HepG2 (cell line): ENCODE measurements around the gene AHNAK. TPM values are rescaled to one million over a fixed set of nuclear protein-coding genes. Genes with fewer than 3 reads are reported as not detected.

ENCODE experiments used
- CHD2 ChIP-seq: IDR thresholded peaks from 2 replicates; pipeline ENCODE4 v1.6.1; 2011; ENCODE audit warnings: low read depth, low read length, improper control_type of control experiment
- DZIP1 ChIP-seq: sonication (generic); formaldehyde crosslinking; IDR thresholded peaks from 2 replicates; pipeline ENCODE4 v1.5.0; 2020; ENCODE audit warnings: mild to moderate bottlenecking, missing genetic modification reagents
- ESRRA ChIP-seq: sonication (generic); formaldehyde crosslinking; IDR thresholded peaks from 2 replicates; pipeline ENCODE4 v1.5.1; 2020; ENCODE audit warnings: mild to moderate bottlenecking, low read depth, missing genetic modification reagents
- HNF4A ChIP-seq: sonication (generic); formaldehyde crosslinking; IDR thresholded peaks from 2 replicates; pipeline ENCODE4 v1.4.0; 2020; ENCODE audit warnings: missing genetic modification reagents
- KIAA2018 ChIP-seq: sonication (generic); formaldehyde crosslinking; IDR thresholded peaks from 2 replicates; pipeline ENCODE4 v1.5.0; 2020; ENCODE audit warnings: mild to moderate bottlenecking, missing genetic modification reagents, borderline replicate concordance
- MZF1 ChIP-seq: sonication (generic); formaldehyde crosslinking; IDR thresholded peaks from 2 replicates; pipeline ENCODE4 v1.8.1; 2023; ENCODE audit warnings: mild to moderate bottlenecking, missing genetic modification reagents, borderline replicate concordance
- PATZ1 ChIP-seq: sonication (generic); formaldehyde crosslinking; IDR thresholded peaks from 2 replicates; pipeline ENCODE4 v1.4.0; 2020; ENCODE audit warnings: missing genetic modification reagents
- PPARG ChIP-seq: conservative IDR thresholded peaks from 2 replicates; pipeline ENCODE4 v1.6.1; 2016; ENCODE audit warnings: missing biosample characterization, missing genetic modification reagents
- ZNF362 ChIP-seq: sonication (generic); formaldehyde crosslinking; IDR thresholded peaks from 2 replicates; pipeline ENCODE4 v1.4.0; 2020; ENCODE audit warnings: missing genetic modification reagents, mild to moderate bottlenecking, borderline replicate concordance
- ZNF619 ChIP-seq: sonication (generic); formaldehyde crosslinking; IDR thresholded peaks from 2 replicates; pipeline ENCODE4 v1.4.0; 2020; ENCODE audit warnings: mild to moderate bottlenecking, missing genetic modification reagents
- ZNF746 ChIP-seq: sonication (generic); formaldehyde crosslinking; IDR thresholded peaks from 2 replicates; pipeline ENCODE4 v1.8.0; 2022; ENCODE audit warnings: mild to moderate bottlenecking, missing genetic modification reagents
- ZNF781 ChIP-seq: sonication (generic); formaldehyde crosslinking; IDR thresholded peaks from 2 replicates; pipeline ENCODE4 v1.5.1; 2020; ENCODE audit warnings: borderline replicate concordance, mild to moderate bottlenecking, missing genetic modification reagents; ENCODE audit errors: not compliant biosample characterization
- polyA plus RNA-seq, 8 experiments: library from polyadenylated mRNA; depleted of rRNA in 3 of 8; stranded (reverse) in 7 of 8; unstranded in 1 of 8; fragments of >200 nt; fragmentation: Illumina TruSeq in 4 of 8; extraction: Trizol in 4 of 8; gene quantifications; 2 replicates each; pipeline versions ENCODE4 v1.2.1 to v1.2.3, GENCODE V29; 2011 to 2016; ENCODE audit warnings: low read depth in 4 of 8, missing spikeins in 1 of 8, mixed read lengths in 1 of 8; ENCODE audit not compliant: insufficient read depth in 1 of 8
- total RNA-seq, 5 experiments: library from RNA; depleted of rRNA; stranded (reverse); fragments of >200 nt; fragmentation: Illumina TruSeq; extraction: Trizol; gene quantifications; 2 replicates each; pipeline ENCODE4 v1.2.3, GENCODE V29; 2016; ENCODE audit warnings: low read depth in 1 of 5

AHNAK gene
- total and polyA plus RNA-seq, 2 of the 13 experiments (the other 11 are each of a cell fraction or from before 2014, with no cell fraction given) = 23.4 to 25.0 TPM

- TF ChIP-seq DZIP1 (CRISPR knock-in tag) (0 out of 2 replicates have a peak, but pooled peaks have one; percentile 1), KIAA2018 (CRISPR knock-in tag) (no peak), PPARG (CRISPR knock-in tag) (no peak), ZNF619 (CRISPR knock-in tag) (0 out of 2 replicates have a peak, but pooled peaks have one; percentile 4), ZNF781 (peak; percentile 18), ESRRA (CRISPR knock-in tag) (peak; percentile 30; the same call in 1 of the 2 replicates), ZNF746 (0 out of 2 replicates have a peak, but pooled peaks have one; percentile 10), MZF1 (CRISPR knock-in tag) (0 out of 2 replicates have a peak, but pooled peaks have one; percentile 89), ZNF362 (CRISPR knock-in tag) (no peak), CHD2 (0 out of 2 replicates have a peak, but pooled peaks have one; percentile 2), HNF4A (CRISPR knock-in tag) (peak; percentile 14; the same call in 1 of the 2 replicates), PATZ1 (CRISPR knock-in tag) (peak; percentile 29; the same call in 1 of the 2 replicates)
Observed at GRCh38 chr11:62592146-62592815, 45.7 kb upstream of the AHNAK start (continued).
